MM.1S (cell line): ENCODE measurements around the gene NOS3.

ENCODE experiments used
- DNase-seq: peaks from one replicate; pipeline ENCODE4 v3.0.0-alpha.2; 2015
- H2AFZ ChIP-seq: fragments of 300-600 bp; sonication (generic); 2 replicates; pipeline ENCODE4 v1.6.0; 2016; ENCODE audit warnings: antibody characterized with exemption, low read length
- H3F3A ChIP-seq: fragments of 300-600 bp; sonication (generic); 2 replicates; pipeline ENCODE4 v1.6.1; 2016; ENCODE audit warnings: mild to moderate bottlenecking, antibody characterized with exemption, low read length, moderate library complexity, mixed read lengths; ENCODE audit not compliant: insufficient read depth
- H3K27ac ChIP-seq: fragments of 300-600 bp; sonication (generic); 2 replicates; pipeline ENCODE4 v1.5.1; 2016; ENCODE audit warnings: mild to moderate bottlenecking, low read length
- H3K27me3 ChIP-seq: fragments of 300-600 bp; sonication (generic); replicated peaks from 2 replicates; pipeline ENCODE4 v1.6.0; 2016; ENCODE audit warnings: low read length; ENCODE audit not compliant: insufficient read depth
- H3K36me3 ChIP-seq: fragments of 300-600 bp; sonication (generic); replicated peaks from 2 replicates; pipeline ENCODE4 v1.6.1; 2016; ENCODE audit warnings: mild to moderate bottlenecking, low read length, mixed read lengths; ENCODE audit not compliant: insufficient read depth
- H3K4me1 ChIP-seq: fragments of 300-600 bp; sonication (generic); 2 replicates; pipeline ENCODE4 v1.6.1; 2016; ENCODE audit warnings: low read length, mixed read lengths
- H3K4me2 ChIP-seq: fragments of 300-600 bp; sonication (generic); 2 replicates; pipeline ENCODE4 v1.6.0; 2016; ENCODE audit warnings: low read depth, low read length
- H3K4me3 ChIP-seq: fragments of 300-600 bp; sonication (generic); 2 replicates; pipeline ENCODE4 v1.5.1; 2016; ENCODE audit warnings: low read length, mixed read lengths
- H3K79me2 ChIP-seq: fragments of 300-600 bp; sonication (generic); 2 replicates; pipeline ENCODE4 v1.6.1; 2016; ENCODE audit warnings: mixed run types, low read length, mixed read lengths
- H3K9ac ChIP-seq: fragments of 300-600 bp; sonication (generic); 2 replicates; pipeline ENCODE4 v1.6.1; 2016; ENCODE audit warnings: low read length, mixed read lengths
- H3K9me2 ChIP-seq: fragments of 300-600 bp; sonication (generic); replicated peaks from 2 replicates; pipeline ENCODE4 v1.6.1; 2016; ENCODE audit warnings: mild to moderate bottlenecking, low read length, mixed read lengths; ENCODE audit not compliant: insufficient read depth
- H3K9me3 ChIP-seq: fragments of 300-600 bp; sonication (generic); replicated peaks from 2 replicates; pipeline ENCODE4 v1.6.1; 2016; ENCODE audit warnings: mild to moderate bottlenecking, low read length, mixed read lengths; ENCODE audit not compliant: insufficient read depth
- H4K20me1 ChIP-seq: fragments of 300-600 bp; sonication (generic); 2 replicates; pipeline ENCODE4 v1.6.1; 2016; ENCODE audit warnings: mild to moderate bottlenecking, low read length, moderate library complexity, mixed read lengths; ENCODE audit not compliant: insufficient read depth
- EZH2 ChIP-seq: fragments of 300-600 bp; sonication (generic); optimal IDR thresholded peaks from 2 replicates; pipeline ENCODE3; 2017; ENCODE audit warnings: low read depth, mild to moderate bottlenecking, antibody characterized with exemption, low read length, mixed read lengths
- EZH2phosphoT487 ChIP-seq: fragments of 300-600 bp; sonication (generic); IDR thresholded peaks from 2 replicates; pipeline ENCODE4 v1.6.1; 2018; ENCODE audit warnings: antibody characterized with exemption, low read length
- TF ChIP-seq, protein P1 (sequence below): fragments of 300-600 bp; sonication (generic); IDR thresholded peaks from 2 replicates; pipeline ENCODE4 v1.5.1; 2016; ENCODE audit warnings: antibody characterized with exemption, low read length, mixed read lengths

The NOS3 gene

DNA sequence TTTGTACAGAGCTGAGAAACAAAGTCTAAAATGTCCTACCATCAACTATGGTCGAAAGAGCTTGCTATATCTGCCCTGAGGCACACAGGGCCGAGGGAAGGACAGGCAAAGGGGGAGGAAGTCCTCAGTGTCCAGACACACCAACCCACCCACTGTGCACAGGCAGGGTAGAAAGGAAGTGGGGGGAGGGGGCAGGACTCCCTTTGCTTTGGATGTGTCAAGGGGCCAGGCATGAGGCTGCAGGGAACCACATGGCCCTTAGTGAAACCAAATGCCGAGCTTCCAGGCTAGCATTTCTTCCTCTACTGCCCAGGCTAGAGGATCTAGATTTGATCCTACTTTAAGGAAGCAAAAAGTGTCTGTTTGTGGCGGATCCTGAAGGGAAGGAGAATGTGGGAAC is 41.3 kb upstream of the NOS3 start:
- H3K4me2 ChIP-seq, result no peak overlapping the region
- no peaks in the 10 kb centered on the region for H3K9me2 ChIP-seq
- no peaks in the 10 kb centered on the region for H3K27me3 ChIP-seq
- H3K27ac ChIP-seq, result no peak overlapping the region
- H3K9ac ChIP-seq, result no peak overlapping the region
- H3K79me2 ChIP-seq, result no peaks in the 10 kb centered on the region
- H4K20me1 ChIP-seq, result no peaks in the 10 kb centered on the region
- H3F3A ChIP-seq, result no peaks in the 10 kb centered on the region
- no peak overlapping the region for H3K4me3 ChIP-seq
- TF ChIP-seq EZH2, result no peak
- no peak for TF ChIP-seq EZH2phosphoT487
- TF ChIP-seq, protein P1, sequence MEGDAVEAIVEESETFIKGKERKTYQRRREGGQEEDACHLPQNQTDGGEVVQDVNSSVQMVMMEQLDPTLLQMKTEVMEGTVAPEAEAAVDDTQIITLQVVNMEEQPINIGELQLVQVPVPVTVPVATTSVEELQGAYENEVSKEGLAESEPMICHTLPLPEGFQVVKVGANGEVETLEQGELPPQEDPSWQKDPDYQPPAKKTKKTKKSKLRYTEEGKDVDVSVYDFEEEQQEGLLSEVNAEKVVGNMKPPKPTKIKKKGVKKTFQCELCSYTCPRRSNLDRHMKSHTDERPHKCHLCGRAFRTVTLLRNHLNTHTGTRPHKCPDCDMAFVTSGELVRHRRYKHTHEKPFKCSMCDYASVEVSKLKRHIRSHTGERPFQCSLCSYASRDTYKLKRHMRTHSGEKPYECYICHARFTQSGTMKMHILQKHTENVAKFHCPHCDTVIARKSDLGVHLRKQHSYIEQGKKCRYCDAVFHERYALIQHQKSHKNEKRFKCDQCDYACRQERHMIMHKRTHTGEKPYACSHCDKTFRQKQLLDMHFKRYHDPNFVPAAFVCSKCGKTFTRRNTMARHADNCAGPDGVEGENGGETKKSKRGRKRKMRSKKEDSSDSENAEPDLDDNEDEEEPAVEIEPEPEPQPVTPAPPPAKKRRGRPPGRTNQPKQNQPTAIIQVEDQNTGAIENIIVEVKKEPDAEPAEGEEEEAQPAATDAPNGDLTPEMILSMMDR, result no peak
- H3K4me1 ChIP-seq, result no peaks in the 10 kb centered on the region
- no peak overlapping the region for H2AFZ ChIP-seq
- H3K36me3 ChIP-seq, result no peaks in the 10 kb centered on the region
- DNase-seq, result no peak
- no peaks in the 10 kb centered on the region for H3K9me3 ChIP-seq

DNA sequence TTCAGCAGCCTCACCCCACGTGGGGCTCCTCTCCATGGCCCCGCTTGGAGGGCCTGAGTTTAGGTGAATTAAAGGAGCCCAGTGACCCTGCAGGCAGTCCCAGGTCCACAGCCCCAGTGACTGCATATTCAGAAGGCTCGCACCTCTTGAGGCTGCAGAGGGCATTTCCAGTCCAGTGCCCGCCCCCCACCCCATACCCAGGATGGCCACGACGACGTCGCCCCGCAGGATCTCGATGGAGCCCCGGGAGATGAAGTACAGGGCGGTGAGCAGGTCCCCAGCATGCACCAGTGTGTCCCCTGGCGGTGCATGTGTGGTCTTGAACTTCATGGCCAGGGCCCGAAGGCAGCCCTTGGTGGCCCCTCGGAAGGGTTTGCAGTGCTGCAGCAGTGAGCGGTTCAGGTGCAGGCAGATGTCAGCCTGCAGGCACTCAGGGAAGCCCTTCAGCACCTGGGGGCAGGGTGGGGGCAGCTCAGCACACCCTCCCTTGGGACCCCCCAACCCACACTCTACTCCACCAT is 40.8 kb upstream of the NOS3 start:
- Histone ChIP-seq H3K27me3 (no peaks in the 10 kb centered on the region), H3K9me3 (no peaks in the 10 kb centered on the region), H3K36me3 (no peaks in the 10 kb centered on the region), H3K9ac (no peak overlapping the region), H3K79me2 (no peaks in the 10 kb centered on the region), H3K4me2 (no peak overlapping the region), H3K4me3 (no peak overlapping the region), H3K27ac (no peak overlapping the region), H4K20me1 (no peaks in the 10 kb centered on the region), H3K9me2 (no peaks in the 10 kb centered on the region), H2AFZ (no peak overlapping the region), H3K4me1 (no peaks in the 10 kb centered on the region), H3F3A (no peaks in the 10 kb centered on the region)
- TF ChIP-seq, protein P1, result no peak
- TF ChIP-seq EZH2phosphoT487 (no peak), EZH2 (no peak)
- no peak for DNase-seq

DNA sequence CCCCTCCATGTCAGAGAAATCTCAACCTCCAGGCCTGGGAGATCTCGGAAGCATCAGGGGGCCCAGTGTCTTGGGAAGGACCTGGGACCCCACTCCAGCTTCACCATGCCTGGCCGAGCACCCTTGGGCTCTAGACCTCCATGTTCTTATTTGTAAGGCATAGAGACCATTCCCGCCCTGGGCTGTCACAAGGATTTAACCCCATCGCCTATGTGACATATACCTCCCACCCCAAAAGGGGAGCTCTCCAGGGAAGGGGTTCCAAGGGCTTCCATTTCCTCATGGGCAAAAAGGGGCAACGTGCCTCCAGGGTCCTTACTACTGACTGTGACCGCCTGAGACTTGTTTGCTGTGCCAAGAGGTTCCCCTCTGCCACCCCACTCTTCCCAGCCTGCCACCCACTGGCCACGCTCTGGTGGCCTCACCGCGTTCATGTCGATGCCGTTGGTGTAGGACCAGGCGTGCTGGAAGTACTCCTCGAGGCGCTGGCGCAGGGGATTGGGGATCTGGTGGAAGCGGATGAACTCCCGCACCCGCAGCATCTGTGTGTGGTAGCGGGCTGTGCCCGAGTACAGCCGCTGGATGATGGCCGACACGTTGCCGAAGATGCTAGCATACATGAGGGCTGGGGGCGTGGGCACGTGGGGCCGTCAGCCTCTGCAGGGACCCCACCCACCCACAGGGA is 40.2 kb upstream of the NOS3 start:
- H3K9ac ChIP-seq, result no peak overlapping the region
- no peak for DNase-seq
- H3K4me2 ChIP-seq, result no peak overlapping the region
- TF ChIP-seq, protein P1, result no peak
- TF ChIP-seq EZH2phosphoT487 (no peak), EZH2 (no peak)
- no peaks in the 10 kb centered on the region for H4K20me1 ChIP-seq
- H3K27ac ChIP-seq, result no peak overlapping the region
- no peak overlapping the region for H2AFZ ChIP-seq
- H3F3A ChIP-seq, result no peaks in the 10 kb centered on the region
- no peaks in the 10 kb centered on the region for H3K9me3 ChIP-seq
- H3K27me3 ChIP-seq, result no peaks in the 10 kb centered on the region
- H3K4me3 ChIP-seq, result no peak overlapping the region
- H3K4me1 ChIP-seq, result no peaks in the 10 kb centered on the region
- H3K9me2 ChIP-seq, result no peaks in the 10 kb centered on the region
- H3K36me3 ChIP-seq, result no peaks in the 10 kb centered on the region
- H3K79me2 ChIP-seq, result no peaks in the 10 kb centered on the region
